GM20431 (cell line): ENCODE measurements around the gene JPH3.

Experiments used
- in situ Hi-C: fragments of 300-500 bp; cut with MseI, MboI; formaldehyde crosslinking; loops from one replicate; pipeline ENCODE4 v1.15.0; 2020; ENCODE audit warnings: low sequenced_read_pairs; ENCODE audit not compliant: unreplicated experiment

JPH3 gene

GRCh38 chr16:87621976-87622713 lies 19.8 kb downstream of the JPH3 start:
- in situ Hi-C loops: no loop called here

GRCh38 chr16:87622756-87623319 lies 20.5 kb downstream of the JPH3 start:
- in situ Hi-C loops: no loop called here

- in situ Hi-C loops: loop anchor here (25.0 kb wide), 1 partner anchor 213 kb away; no protein-coding TSS in a partner anchor
Measured at GRCh38 chr16:87625241-87625797, 23.0 kb downstream of the JPH3 start.

GRCh38 chr16:87626401-87626800 lies 24.1 kb downstream of the JPH3 start:
- in situ Hi-C loops: loop anchor here (25.0 kb wide), 1 partner anchor 214 kb away; no protein-coding TSS in a partner anchor

- in situ Hi-C loops: loop anchor here (25.0 kb wide), 1 partner anchor 215 kb away; no protein-coding TSS in a partner anchor
Measured at GRCh38 chr16:87626905-87627304, 24.6 kb downstream of the JPH3 start.

DNA sequence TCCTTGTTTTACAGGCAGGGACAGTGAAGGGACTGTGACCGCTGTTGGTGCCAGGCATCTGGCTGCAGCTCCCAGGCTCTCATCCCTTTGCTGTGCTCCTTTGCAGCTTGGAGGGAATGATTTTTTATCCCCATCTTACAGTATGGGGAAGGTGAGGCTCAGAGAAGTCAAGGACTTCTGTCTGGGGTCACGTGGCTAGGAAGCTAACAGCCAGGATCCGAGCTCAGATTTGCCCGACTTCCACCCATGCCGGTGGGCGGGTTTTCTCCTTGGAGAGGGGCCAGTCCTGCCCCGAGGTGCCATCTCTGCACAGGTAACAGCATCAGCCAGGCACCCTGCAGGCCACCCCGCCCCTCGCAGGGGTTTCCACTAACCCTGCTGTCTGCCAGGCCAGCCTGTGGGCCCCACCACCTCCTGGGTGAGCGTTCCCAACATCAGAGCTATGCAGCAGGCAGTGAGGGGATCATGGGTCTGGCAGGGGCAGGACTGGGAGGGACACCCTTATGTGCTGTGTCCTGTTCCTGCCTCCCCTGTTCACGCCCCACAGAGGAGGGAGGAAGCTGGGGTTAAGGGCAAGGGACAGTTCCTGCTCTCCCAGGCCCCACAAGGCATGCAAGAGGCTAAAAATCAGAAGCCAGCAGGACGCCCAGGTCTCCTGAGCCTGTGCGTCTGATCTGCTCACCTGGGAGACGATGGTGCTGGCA lies 25.4 kb downstream of the JPH3 start:
- in situ Hi-C loops: loop anchor here (25.0 kb wide), 1 partner anchor 215 kb away; no protein-coding TSS in a partner anchor

DNA sequence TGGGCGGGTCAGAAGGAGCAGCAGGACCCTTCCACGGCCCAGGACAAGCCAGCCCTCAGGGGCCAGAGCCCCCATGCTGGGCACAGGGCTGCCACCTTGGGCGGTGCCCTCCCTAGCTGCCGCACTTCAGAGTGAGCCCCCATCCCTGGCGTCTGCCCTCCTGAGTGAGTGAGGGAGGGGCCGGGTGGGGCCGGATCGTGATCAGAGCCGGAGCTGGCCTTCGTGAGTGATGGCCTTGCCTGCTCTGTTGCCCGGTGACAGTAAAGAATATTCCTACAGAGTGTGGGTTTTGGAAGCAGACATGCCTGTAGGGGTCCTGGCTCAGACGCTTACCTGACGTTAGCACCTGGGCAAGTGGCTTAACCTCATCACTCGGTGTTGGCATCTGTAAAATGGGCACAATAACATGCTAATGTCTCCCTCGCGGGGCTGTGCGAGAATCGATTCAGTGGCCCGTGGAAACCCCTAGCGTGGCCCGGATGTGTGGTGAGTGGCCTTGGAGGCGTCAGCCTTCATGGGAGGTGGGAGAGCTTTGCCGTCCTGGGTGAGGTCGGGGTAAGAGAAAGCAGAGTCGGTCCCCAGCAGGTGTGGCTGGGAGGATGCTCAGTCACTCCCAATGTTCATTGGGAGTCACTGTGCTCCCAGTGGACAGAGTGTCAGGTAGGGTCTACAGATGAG lies 26.1 kb downstream of the JPH3 start:
- in situ Hi-C loops: loop anchor here (25.0 kb wide), 1 partner anchor 216 kb away; no protein-coding TSS in a partner anchor

DNA sequence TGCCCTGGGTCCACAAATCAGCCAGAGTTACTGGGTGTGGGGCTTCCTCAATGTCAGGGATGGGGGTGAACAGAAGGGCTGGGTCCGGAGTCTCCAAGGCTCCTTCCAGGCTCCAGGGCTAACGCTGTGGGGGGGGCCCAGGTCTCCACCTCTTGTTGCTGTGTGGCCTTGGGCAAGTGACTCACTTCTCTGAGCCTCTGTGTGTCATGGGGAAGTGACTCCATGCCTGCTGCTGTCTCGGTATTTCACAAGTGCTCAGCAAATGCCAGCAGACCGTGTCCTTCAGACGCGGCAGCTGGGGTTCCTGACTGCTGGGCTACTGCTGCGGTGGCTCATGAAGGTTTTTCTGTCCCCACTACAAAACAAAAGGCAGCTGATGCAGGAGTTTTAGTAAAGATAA lies 26.6 kb downstream of the JPH3 start:
- in situ Hi-C loops: loop anchor here (25.0 kb wide), 1 partner anchor 217 kb away; no protein-coding TSS in a partner anchor

GRCh38 chr16:87631067-87631466 lies 28.8 kb downstream of the JPH3 start:
- in situ Hi-C loops: loop anchor here (25.0 kb wide), 1 partner anchor 219 kb away; no protein-coding TSS in a partner anchor

DNA sequence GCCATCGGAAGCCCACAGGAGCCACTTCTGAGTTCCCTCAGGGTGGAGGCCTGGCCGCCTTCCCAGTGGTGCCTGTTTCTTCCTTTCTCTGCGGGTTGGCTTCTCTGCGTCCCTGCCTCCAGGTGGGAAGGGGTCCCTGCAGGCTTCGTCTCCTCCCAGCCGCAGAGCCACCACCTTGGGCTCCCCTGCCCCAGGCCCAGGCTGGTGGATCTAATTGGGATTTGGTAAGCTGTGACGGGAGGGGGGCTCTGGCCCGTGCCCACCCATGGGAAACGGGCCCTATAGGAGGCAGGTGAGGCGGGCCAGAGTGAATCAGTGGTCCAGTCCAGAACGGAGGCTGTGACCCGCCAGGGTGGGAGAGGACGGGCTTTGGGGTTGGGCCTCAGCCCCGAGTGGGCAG lies 32.1 kb downstream of the JPH3 start:
- in situ Hi-C loops: loop anchor here (25.0 kb wide), 1 partner anchor 222 kb away; no protein-coding TSS in a partner anchor

DNA sequence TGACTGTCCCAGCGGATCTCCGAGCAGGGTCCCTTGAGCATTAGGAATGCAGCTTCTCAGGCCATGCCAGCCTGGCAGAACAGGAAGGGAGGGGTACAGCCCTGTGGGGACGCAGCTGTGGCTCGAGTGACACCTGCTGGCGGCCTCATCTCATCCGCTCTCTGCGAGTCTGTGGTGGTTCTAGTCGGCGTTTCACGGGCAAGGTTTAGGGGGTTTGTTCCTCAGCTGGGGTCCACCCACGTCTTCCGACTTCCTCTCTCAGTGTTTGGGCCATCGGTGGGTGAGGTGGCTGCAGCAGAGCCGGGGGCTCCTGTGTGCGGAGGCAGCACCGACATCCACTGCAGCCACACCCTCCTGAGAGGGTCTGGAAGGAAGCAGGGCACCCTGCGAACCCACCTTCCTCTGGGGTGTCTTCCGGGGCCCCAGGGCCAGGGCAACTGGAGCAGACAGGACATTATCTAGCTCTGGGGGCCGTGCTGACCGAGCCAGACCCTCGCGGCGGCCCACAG lies 33.3 kb downstream of the JPH3 start:
- in situ Hi-C loops: loop anchor here (25.0 kb wide), 1 partner anchor 223 kb away; no protein-coding TSS in a partner anchor

DNA sequence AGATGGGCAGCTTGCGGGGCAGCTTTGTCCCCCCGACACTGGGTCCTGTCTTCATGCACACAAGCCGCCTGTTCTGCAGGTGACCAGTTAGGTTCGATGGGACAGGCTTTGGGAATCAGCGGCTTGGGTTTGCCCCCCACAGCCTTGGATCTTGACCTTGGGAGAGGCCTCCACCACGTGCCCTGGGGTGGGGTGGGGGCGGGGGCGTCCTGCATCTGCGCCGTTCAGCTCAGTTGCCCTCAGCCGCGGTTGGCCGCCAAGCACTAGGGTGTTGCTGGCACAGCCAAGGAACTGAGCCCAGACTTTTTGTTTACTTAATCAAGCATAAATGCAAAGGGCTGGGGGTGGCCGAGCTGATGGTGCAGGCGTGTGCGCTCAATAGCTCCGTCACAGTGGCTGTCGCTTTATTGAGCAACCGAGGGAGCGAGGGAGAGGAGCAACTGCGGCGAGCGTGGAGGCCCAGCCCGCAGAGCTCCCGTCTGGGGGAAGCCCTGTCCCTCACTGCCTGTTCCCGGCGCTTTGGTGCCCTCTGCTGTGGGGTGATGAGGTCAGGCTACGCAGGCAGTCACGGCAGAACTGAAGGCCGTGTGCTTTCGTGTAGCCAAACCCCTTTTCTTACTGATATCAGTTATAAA lies 33.9 kb downstream of the JPH3 start:
- in situ Hi-C loops: loop anchor here (25.0 kb wide), 1 partner anchor 224 kb away; no protein-coding TSS in a partner anchor

GRCh38 chr16:87636741-87637140 lies 34.4 kb downstream of the JPH3 start:
- in situ Hi-C loops: loop anchor here (25.0 kb wide), 1 partner anchor 224 kb away; no protein-coding TSS in a partner anchor

GRCh38 chr16:87637357-87637756 lies 35.0 kb downstream of the JPH3 start:
- in situ Hi-C loops: loop anchor here (25.0 kb wide), 1 partner anchor 225 kb away; no protein-coding TSS in a partner anchor

DNA sequence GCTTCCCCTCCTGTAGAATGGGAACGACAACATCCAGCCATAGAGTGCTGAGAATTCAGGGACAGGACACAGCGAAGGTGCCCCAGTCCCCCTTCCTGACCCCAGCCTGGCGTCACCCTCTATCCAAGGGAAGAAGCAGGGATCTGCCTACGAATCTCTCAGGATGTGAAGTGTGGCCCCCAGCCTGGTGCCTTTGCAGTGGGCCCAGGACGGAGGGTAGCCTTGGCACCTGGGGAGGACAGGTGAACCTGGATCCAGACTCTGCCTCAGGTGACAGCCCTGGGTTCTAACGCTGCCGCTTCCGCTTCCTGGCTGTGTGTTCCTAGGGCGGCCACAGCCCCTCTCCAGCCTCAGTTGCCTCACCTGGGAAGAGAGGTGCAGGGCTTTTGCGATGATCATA lies 36.4 kb downstream of the JPH3 start:
- in situ Hi-C loops: loop anchor here (25.0 kb wide), 1 partner anchor 226 kb away; no protein-coding TSS in a partner anchor

- in situ Hi-C loops: loop anchor here (25.0 kb wide), 1 partner anchor 229 kb away; no protein-coding TSS in a partner anchor
Measured at GRCh38 chr16:87641721-87642120, 39.4 kb downstream of the JPH3 start.

- in situ Hi-C loops: loop anchor here (25.0 kb wide), 1 partner anchor 230 kb away; no protein-coding TSS in a partner anchor
Measured at GRCh38 chr16:87642491-87642890, 40.2 kb downstream of the JPH3 start.

- in situ Hi-C loops: loop anchor here (25.0 kb wide), 1 partner anchor 232 kb away; no protein-coding TSS in a partner anchor
Measured at GRCh38 chr16:87644186-87644585, 41.9 kb downstream of the JPH3 start.
